Activated CD8-positive, alpha-beta memory T cell treated with anti-CD3 and anti-CD28 coated beads for 4 hours (primary cell): ENCODE measurements around the gene EN1.

Source experiments
- DNase-seq, 2 donors: peaks; one replicate each; pipeline ENCODE4 v3.0.0-alpha.2; 2020; ENCODE audit warnings: low read depth in 2 of 2

The EN1 gene

GRCh38 chr2:118846953-118847761 lies at the start of gene EN1:
EN1 (minus strand) TSS chr2:118847648; CDS start chr2:118847167, 481 bp downstream.
- no peak for DNase-seq

GRCh38 chr2:118893100-118893499 lies 45.7 kb upstream of the EN1 start:
- no peak for DNase-seq

GRCh38 chr2:118889995-118890394 lies 42.5 kb upstream of the EN1 start:
- DNase-seq: no peak

GRCh38 chr2:118883792-118884191 lies 36.3 kb upstream of the EN1 start:
- no peak for DNase-seq

GRCh38 chr2:118882693-118883336 lies 35.4 kb upstream of the EN1 start:
- peak; percentile 15 to 41 for DNase-seq

GRCh38 chr2:118881490-118882129 lies 34.2 kb upstream of the EN1 start:
- peak; percentile 5 to 10 for DNase-seq

- no peak for DNase-seq
These were observed 33.1 kb upstream of the EN1 start for GRCh38 chr2:118880501-118880900.

GRCh38 chr2:118878531-118879149 lies 31.2 kb upstream of the EN1 start:
- no peak for DNase-seq

- DNase-seq: no peak
These were observed 27.9 kb upstream of the EN1 start for GRCh38 chr2:118875318-118875717.

GRCh38 chr2:118874324-118874723 lies 26.9 kb upstream of the EN1 start:
- no peak for DNase-seq

- DNase-seq: no peak
These were observed 17.7 kb upstream of the EN1 start for GRCh38 chr2:118865106-118865505.

- no peak for DNase-seq
These were observed 16.8 kb upstream of the EN1 start for GRCh38 chr2:118864207-118864606.

GRCh38 chr2:118861731-118862130 lies 14.3 kb upstream of the EN1 start:
- no peak for DNase-seq

- DNase-seq: no peak
These were observed 13.8 kb upstream of the EN1 start for GRCh38 chr2:118861242-118861641.

GRCh38 chr2:118860506-118860905 lies 13.1 kb upstream of the EN1 start:
- DNase-seq: no peak

- DNase-seq: no peak
These were observed 11.8 kb upstream of the EN1 start for GRCh38 chr2:118859157-118859770.

GRCh38 chr2:118858485-118859156 lies 11.2 kb upstream of the EN1 start:
- DNase-seq: no peak

GRCh38 chr2:118857677-118858484 lies 10.4 kb upstream of the EN1 start:
- DNase-seq: no peak

GRCh38 chr2:118856978-118857676 lies 9.7 kb upstream of the EN1 start:
- DNase-seq: no peak
